SK-N-SH treated with all-trans-retinoic acid at 6 μM for 48 hours (cell line): ENCODE measurements around the gene NRXN2.

Experiments
- ARNTL ChIP-seq: fragments of 450-650 bp; formaldehyde crosslinking; IDR thresholded peaks from 2 replicates; pipeline ENCODE4 v1.5.0; 2020; ENCODE audit warnings: low read depth, mild to moderate bottlenecking, moderate library complexity, borderline replicate concordance
- CREB5 ChIP-seq: fragments of 250-450 bp; sonication (Bioruptor Pico); IDR thresholded peaks from 2 replicates; pipeline ENCODE4 v1.5.1; 2020; ENCODE audit warnings: low read depth, mild to moderate bottlenecking, moderate library complexity
- PATZ1 ChIP-seq: fragments of 250-450 bp; sonication (Bioruptor Pico); IDR thresholded peaks from 2 replicates; pipeline ENCODE4 v1.8.0; 2020; ENCODE audit warnings: mild to moderate bottlenecking, moderate library complexity, borderline replicate concordance
- PPARA ChIP-seq: fragments of 250-450 bp; sonication (Bioruptor Pico); IDR thresholded peaks from 2 replicates; pipeline ENCODE4 v1.5.0; 2020; ENCODE audit warnings: mild to moderate bottlenecking, borderline replicate concordance
- TCF4 ChIP-seq: fragments of 250-450 bp; sonication (Bioruptor Pico); IDR thresholded peaks from 2 replicates; pipeline ENCODE4 v1.8.0; 2021; ENCODE audit warnings: mild to moderate bottlenecking, moderate library complexity, borderline replicate concordance
- TOX ChIP-seq: fragments of 250-450 bp; sonication (Bioruptor Pico); IDR thresholded peaks from 2 replicates; pipeline ENCODE4 v1.8.0; 2021; ENCODE audit warnings: mild to moderate bottlenecking, moderate library complexity, borderline replicate concordance
- ZNF565 ChIP-seq: fragments of 450-650 bp; formaldehyde crosslinking; conservative IDR thresholded peaks from 2 replicates; pipeline ENCODE4 v1.5.0; 2020; ENCODE audit warnings: low read depth, mild to moderate bottlenecking, moderate library complexity

- TF ChIP-seq TOX (CRISPR knock-in tag): no peak
- no peak for TF ChIP-seq PATZ1
- no peak for TF ChIP-seq TCF4
- no peak for TF ChIP-seq CREB5 (CRISPR knock-in tag)
- TF ChIP-seq ZNF565: no peak
- no peak for TF ChIP-seq ARNTL (CRISPR knock-in tag)
- TF ChIP-seq PPARA (CRISPR knock-in tag): no peak
These were observed 162.7 kb downstream of the NRXN2 start for GRCh38 chr11:64560139-64560771.
